ELF-1 (cell line): ENCODE measurements around the gene PRKAR2B.
"Not testable (repeated sequence)": the region's sequence is repeated elsewhere in the genome, so short reads cannot be mapped to it uniquely, and the experiment has no call there.

Experiments used
- DNase-seq: peaks from one replicate; pipeline ENCODE4 v3.0.0-alpha.2; 2016; ENCODE audit warnings: low read depth, low spot score

Gene PRKAR2B

GRCh38 chr7:107119376-107120105, 75.0 kb downstream of the PRKAR2B start:
- no peak for DNase-seq

DNA sequence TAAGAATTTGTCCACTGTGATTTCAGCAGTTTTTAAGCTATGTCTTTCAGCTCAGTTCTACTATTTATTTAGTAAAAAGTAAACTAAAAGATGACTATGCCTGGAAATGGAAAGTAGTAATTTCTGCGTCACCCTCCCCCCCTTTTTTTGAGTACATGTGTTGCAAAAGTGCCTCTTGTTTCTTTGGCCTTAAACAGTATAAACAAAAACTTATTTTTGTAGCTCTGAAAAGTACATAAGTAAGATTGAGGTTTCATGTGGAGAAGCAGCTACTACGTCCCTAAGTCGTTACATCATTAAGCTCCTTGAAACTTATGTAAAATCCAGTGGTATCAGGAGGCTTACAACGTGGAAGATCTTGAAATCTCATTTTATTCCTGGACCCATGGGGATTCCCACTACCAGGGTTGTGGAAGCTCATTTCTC, 78.0 kb downstream of the PRKAR2B start:
- no peak for DNase-seq

DNA sequence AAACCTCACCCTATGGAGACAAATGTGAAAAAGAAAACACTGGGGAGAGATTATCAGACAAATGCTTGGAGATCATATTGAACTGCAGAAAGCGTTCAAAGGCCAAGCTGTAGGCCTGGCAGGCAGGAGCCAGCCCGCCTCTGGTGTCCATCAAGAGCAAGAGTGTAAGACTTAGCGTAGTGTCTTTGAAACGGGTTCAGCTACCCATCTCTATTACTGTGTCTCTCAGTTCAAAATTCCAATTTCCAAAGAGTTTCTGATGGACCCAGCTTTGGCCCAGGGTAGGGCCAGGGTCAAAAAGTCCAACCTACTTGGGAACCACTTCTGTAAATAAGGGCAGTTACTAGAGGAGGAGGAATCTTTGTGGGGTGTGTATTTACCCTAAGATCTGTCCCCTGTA, 78.9 kb downstream of the PRKAR2B start:
- no peak for DNase-seq

DNA sequence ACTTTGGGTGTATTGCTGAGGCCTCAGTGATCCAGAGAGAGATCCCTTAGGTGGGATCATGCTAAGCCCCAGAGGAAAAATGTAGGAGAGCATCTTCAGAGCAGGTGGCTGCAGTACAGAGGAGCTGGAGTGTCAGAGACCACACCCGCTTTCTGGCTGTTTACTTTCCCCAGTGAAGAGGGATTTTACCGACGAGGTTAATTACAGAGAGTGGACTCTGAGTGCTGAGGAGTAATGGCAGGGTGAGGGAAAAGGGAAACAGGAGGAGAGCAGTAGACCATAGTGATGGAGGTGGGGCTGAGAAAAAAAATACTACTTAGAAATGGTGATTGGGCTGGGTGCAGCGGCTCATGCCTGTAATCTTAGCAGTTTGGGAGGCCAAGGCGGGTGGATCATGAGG, 81.0 kb downstream of the PRKAR2B start:
- DNase-seq, result no peak

- DNase-seq, result no peak
Observed at GRCh38 chr7:107128217-107128616, 83.7 kb downstream of the PRKAR2B start.

DNA sequence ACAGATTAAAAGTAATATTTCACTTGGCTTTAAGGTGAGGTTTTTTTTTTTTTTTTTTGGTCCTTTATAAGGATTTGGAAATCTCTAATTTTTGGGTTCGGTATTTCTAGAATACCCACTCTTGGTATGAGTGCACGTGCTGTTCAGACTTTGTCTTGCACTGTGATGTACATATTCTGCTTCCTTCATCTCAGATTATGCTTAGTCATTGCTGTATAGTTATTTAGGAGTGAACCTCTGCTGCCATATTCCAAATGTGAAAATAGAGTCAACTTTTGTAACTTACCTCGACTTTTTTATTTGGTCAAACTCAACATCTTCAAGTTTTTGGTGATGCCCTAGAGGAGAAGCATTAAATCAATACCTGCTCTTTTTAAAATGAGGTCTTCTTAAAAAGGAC, 84.2 kb downstream of the PRKAR2B start:
- no peak for DNase-seq

- peak; percentile 10 for DNase-seq
Observed at GRCh38 chr7:107130487-107131220, 86.1 kb downstream of the PRKAR2B start.

GRCh38 chr7:107133396-107133795, 88.9 kb downstream of the PRKAR2B start:
- no peak for DNase-seq

GRCh38 chr7:107138696-107139420, 94.4 kb downstream of the PRKAR2B start:
- DNase-seq, result no peak

- DNase-seq, result not testable (repeated sequence)
Observed at GRCh38 chr7:107143875-107144274, 99.4 kb downstream of the PRKAR2B start.

GRCh38 chr7:107145067-107145838, 100.7 kb downstream of the PRKAR2B start:
- DNase-seq, result no peak

DNA sequence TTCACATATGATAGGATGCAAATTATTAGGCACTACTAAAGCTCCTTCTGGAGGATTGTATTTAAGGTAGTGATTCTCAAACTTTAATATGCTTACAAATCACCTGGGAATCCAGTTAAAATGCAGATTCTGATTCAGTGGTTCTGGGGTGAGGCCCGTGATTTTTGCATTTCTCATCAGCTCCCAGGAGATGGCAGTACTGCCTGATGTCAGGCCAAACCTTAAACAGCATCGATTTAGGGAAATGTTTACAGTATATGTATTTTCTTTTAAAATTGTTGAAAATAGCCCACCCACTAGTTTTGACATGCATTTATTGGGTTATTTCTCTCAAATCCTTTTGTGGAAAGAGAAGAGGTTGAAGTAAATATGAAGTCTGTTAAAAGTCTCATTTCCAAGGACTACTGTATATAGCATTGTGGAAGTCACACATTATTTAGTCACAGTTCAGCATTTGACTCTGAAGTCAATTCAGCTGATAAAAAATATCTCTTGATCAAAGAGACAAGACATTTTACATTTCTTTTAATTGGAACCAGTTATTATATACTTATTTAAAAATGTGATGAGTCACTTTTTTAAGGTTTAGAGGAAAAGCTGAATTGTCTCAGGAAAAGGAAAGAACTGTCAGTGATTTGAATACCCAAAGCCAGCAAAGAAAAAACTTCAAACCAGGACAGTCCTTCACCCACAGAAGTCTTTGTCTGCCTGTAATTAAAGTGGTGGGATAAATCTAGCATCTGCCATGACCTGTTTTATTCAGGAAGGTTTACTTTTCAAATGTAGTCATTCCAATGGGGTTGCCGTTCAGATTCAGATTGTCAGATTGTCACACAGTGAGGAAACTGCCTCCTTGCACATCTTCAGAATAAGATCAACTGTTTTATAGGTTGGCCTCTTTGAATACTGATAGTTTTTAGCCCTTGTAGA, 103.2 kb downstream of the PRKAR2B start:
- no peak for DNase-seq

- no peak for DNase-seq
Observed at GRCh38 chr7:107148721-107149120, 104.2 kb downstream of the PRKAR2B start.

- DNase-seq, result no peak
Observed at GRCh38 chr7:107149863-107150262, 105.4 kb downstream of the PRKAR2B start.

DNA sequence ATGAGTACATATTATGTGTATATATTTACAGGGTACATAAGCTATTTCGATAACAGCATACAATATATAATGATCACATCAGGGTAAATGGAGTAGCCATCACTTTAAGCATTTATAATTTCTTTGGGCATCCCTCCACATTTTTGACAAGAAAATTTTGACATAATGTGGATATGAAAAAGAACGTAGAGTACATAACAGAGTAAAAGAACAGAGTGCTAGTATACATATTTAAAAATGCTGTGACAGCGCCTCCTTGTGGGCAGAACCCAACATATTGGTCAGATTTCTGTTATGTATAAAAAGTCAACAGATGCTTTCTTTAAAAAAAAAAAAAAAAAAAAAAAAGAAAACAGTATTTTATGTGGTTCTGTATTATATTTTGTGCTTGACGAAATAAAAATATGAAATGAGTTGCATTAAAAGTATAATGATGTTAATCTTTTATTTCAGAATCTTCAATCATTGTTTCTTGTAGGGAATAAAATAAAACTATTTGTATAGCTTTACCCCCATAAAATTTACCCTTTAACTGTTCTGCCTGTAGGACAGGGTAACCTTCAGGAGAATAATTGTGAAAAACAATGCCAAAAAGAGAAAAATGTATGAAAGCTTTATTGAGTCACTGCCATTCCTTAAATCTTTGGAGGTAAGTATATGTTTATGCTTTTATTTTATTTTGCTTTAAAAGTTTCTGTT, 106.0 kb downstream of the PRKAR2B start:
- no peak for DNase-seq

GRCh38 chr7:107151538-107151937, 107.0 kb downstream of the PRKAR2B start:
- no peak for DNase-seq

DNA sequence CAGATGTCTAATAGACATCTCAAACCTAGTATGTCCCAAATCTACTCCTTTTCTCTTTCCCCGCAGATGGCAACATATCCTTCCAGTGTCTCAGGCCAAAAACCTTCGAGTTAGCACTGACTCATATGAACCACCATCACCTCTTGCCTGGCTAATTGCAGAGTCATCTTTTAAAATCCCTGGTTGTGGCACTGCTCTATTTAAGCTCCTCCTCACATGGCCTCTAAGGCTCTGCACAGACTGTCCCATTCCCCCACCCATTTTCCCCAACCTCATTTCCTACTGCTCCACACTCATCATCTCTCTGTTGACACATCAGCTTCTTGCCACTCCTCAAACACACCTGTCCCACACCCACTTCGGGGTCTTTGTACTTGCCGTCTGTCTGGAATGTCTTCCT, 107.5 kb downstream of the PRKAR2B start:
- DNase-seq, result no peak

- DNase-seq, result no peak
Observed at GRCh38 chr7:107154826-107155225, 110.3 kb downstream of the PRKAR2B start.

- not testable (repeated sequence) for DNase-seq
Observed at GRCh38 chr7:107155726-107156125, 111.2 kb downstream of the PRKAR2B start.

DNA sequence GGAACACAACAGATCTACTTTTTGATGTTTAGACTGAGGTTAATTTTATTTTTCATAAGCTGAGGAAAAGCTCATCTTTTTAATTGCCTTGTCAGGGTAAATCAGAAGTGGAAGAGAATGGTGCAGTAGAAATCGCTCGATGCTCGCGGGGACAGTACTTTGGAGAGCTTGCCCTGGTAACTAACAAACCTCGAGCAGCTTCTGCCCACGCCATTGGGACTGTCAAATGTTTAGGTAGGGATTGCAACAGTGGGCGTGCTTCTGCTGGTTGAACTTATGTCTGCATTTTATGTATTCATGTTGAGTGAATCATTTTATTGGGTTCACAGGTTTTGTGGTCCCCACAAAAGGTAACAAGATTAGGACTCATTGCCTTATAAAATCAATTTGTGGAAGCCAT, 112.6 kb downstream of the PRKAR2B start:
- no peak for DNase-seq
